HG03060 (cell line): Measurements from ENCODE around the gene GMDS.
"Not testable (repeated sequence)": the region's sequence is repeated elsewhere in the genome, so short reads cannot be mapped to it uniquely, and the experiment has no call there.

ENCODE experiments used
- ATAC-seq: cut with Tn5 transposase; IDR thresholded peaks from one replicate; pipeline ENCODE4 v1.9.1; 2021; ENCODE audit warnings: low read depth, moderate number of reproducible peaks; ENCODE audit not compliant: unreplicated experiment

Gene GMDS

GRCh38 chr6:1767481-1768246 is 477.7 kb downstream of the GMDS start:
- ATAC-seq = no peak

GRCh38 chr6:1766654-1767053 is 478.8 kb downstream of the GMDS start:
- ATAC-seq = no peak

GRCh38 chr6:1765160-1765903 is 480.1 kb downstream of the GMDS start:
- no peak for ATAC-seq

- no peak for ATAC-seq
Observed at GRCh38 chr6:1764397-1764987, 480.9 kb downstream of the GMDS start.

GRCh38 chr6:1763404-1763803 is 482.0 kb downstream of the GMDS start:
- no peak for ATAC-seq

- no peak for ATAC-seq
Observed at GRCh38 chr6:1762203-1762602, 483.2 kb downstream of the GMDS start.

GRCh38 chr6:1761477-1761877 is 483.9 kb downstream of the GMDS start:
- no peak for ATAC-seq

- no peak for ATAC-seq
Observed at GRCh38 chr6:1760876-1761275, 484.5 kb downstream of the GMDS start.

GRCh38 chr6:1759870-1760269 is 485.5 kb downstream of the GMDS start:
- no peak for ATAC-seq

GRCh38 chr6:1758076-1758679 is 487.2 kb downstream of the GMDS start:
- ATAC-seq = no peak

GRCh38 chr6:1757131-1757530 is 488.3 kb downstream of the GMDS start:
- ATAC-seq = no peak

GRCh38 chr6:1756472-1757129 is 488.8 kb downstream of the GMDS start:
- no peak for ATAC-seq

- not testable (repeated sequence) for ATAC-seq
Observed at GRCh38 chr6:1751063-1751462, 494.3 kb downstream of the GMDS start.

- ATAC-seq = no peak
Observed at GRCh38 chr6:1749041-1749440, 496.4 kb downstream of the GMDS start.

GRCh38 chr6:1747531-1747930 is 497.9 kb downstream of the GMDS start:
- ATAC-seq = no peak

GRCh38 chr6:1747003-1747402 is 498.4 kb downstream of the GMDS start:
- no peak for ATAC-seq

- no peak for ATAC-seq
Observed at GRCh38 chr6:1745814-1746213, 499.6 kb downstream of the GMDS start.

GRCh38 chr6:1744543-1744942 is 500.9 kb downstream of the GMDS start:
- no peak for ATAC-seq

GRCh38 chr6:1739680-1740079 is 505.7 kb downstream of the GMDS start:
- ATAC-seq = peak; percentile 94

- no peak for ATAC-seq
Observed at GRCh38 chr6:1739220-1739619, 506.2 kb downstream of the GMDS start.
